ENCODE results near the gene AKR7A2. TPM values are rescaled to one million over a fixed set of nuclear protein-coding genes. Genes with fewer than 3 reads are reported as not detected.
"Not testable (repeated sequence)": the region's sequence is repeated elsewhere in the genome, so short reads cannot be mapped to it uniquely, and the experiment has no call there.

The AKR7A2 gene
- total and polyA plus RNA-seq, 9 of the 15 experiments (the other 6 are each of a cell fraction or from before 2014, with no cell fraction given), result 2.0 to 78.4 (median 49.4) TPM

DNA sequence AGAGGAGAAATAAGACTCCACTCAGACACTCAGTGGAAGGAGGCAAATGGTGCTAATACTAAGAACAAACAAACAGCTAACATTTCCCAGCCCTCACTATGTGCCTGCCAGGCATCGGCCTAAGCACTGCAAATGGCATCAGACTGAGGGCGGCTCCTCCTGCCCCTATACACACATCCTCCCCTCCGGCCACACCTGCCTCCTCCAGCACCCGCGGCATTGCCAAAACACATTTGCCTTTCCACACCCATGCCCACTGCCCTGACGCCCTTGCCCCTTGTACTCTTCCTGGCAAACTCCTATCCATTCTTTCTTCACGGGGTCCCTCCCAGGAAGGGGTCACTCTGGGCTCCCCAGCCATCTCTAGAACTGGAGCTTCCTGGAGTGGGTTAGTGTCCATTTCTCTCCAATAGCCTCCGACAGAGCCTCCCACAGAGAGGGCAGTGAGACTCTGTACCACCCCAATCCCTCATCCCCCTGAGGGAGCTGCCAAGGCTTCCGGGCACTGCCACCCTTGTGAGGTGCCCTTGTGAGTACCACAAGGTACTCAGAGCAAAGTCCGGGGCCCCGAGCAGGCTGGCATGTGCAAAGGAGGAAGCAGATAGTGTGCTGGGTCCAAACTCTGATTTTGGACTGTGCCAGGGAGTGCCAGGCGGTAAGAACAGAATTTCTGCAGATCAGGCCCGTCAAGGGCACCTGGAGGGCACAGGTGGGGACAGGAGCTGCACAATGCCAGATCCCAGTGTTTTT is 24.3 kb downstream of the AKR7A2 start (continued):
- TF ChIP-seq BRCA1 (IDR thresholded peaks at IDR 0.05) (no peak), BRCA1 (CRISPR knock-in tag; IDR thresholded peaks at IDR 0.05) (no peak), ADNP (tag; IDR thresholded peaks at IDR 0.05) (no peak), SIX5 (IDR thresholded peaks at IDR 0.05; ENCODE audit: borderline replicate concordance in 1 of 2, insufficient read depth in 1 of 2, low read depth in 1 of 2, low read length in 2 of 2) (no peak), MCM3 (IDR thresholded peaks at IDR 0.05) (no peak)
- TF ChIP-seq, protein P1, sequence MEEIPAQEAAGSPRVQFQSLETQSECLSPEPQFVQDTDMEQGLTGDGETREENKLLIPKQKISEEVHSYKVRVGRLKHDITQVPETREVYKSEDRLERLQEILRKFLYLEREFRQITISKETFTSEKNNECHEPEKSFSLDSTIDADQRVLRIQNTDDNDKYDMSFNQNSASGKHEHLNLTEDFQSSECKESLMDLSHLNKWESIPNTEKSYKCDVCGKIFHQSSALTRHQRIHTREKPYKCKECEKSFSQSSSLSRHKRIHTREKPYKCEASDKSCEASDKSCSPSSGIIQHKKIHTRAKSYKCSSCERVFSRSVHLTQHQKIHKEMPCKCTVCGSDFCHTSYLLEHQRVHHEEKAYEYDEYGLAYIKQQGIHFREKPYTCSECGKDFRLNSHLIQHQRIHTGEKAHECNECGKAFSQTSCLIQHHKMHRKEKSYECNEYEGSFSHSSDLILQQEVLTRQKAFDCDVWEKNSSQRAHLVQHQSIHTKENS (CRISPR knock-in tag; IDR thresholded peaks at IDR 0.05), result no peak

DNA sequence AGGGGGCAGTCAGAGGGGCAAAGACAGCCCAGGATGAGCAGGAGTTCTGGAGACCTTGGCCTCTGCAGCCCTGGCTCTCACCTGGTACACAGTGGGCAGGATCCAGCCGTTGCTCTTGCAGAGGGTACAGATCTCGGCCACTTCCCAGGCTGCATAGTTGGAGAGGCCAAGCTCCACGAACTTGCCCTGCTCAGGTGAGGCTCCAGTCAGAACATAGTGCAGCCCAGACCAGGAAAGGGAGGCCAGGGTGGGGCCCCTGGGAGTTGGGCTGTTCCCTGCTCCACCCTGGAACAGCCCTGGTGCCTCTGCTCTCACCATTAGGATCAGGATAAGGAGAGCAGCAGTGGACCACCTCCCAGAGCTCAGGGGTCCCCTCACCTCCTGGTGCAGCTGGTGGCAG is 26.1 kb downstream of the AKR7A2 start:
- H3K27ac ChIP-seq (ENCODE audit: extremely low read depth, low read depth, low read length); H3K4me3 ChIP-seq; H3K9me1 ChIP-seq (ENCODE audit: control insufficient read depth, insufficient read depth, low read length); H3K9me3 ChIP-seq (replicated peaks; ENCODE audit: control insufficient read depth, insufficient read depth, low read depth, low read length); H3K4me2 ChIP-seq (ENCODE audit: insufficient read depth, low read length); DNase-seq (ENCODE audit: extremely low read depth in 1 of 4, low spot score in 3 of 4); in situ Hi-C loops (cut with MboI); BruUV-seq (replicated peaks); FAIRE-seq; H4K20me1 ChIP-seq (replicated peaks; ENCODE audit: control insufficient read depth, insufficient read depth, low read length); H3K4me1 ChIP-seq (replicated peaks in 1 of 2; ENCODE audit: control insufficient read depth in 2 of 2, insufficient read depth in 2 of 2, low read length in 2 of 2); H3K36me3 ChIP-seq (ENCODE audit: control insufficient read depth, insufficient read depth, low read length); ATAC-seq; H3K79me2 ChIP-seq (ENCODE audit: control insufficient read depth, insufficient read depth, low read length); H2AFZ ChIP-seq (ENCODE audit: low read depth, low read length); POLR2A ChIA-PET; H3K27me3 ChIP-seq (ENCODE audit: control insufficient read depth in 2 of 2, insufficient read depth in 2 of 2, low read length in 2 of 2); H3K9ac ChIP-seq (ENCODE audit: insufficient read depth in 1 of 2, low read depth in 2 of 2, low read length in 2 of 2); intact Hi-C loops (cut with micrococcal nuclease); CTCF ChIA-PET (ENCODE audit: low intra/inter-chr PET ratio): not testable (repeated sequence)
- WGBS (ENCODE audit: insufficient coverage, low coverage, missing lambda C conversion rate), result 38% methylated on average over 3 of the region's 3 CpGs

DNA sequence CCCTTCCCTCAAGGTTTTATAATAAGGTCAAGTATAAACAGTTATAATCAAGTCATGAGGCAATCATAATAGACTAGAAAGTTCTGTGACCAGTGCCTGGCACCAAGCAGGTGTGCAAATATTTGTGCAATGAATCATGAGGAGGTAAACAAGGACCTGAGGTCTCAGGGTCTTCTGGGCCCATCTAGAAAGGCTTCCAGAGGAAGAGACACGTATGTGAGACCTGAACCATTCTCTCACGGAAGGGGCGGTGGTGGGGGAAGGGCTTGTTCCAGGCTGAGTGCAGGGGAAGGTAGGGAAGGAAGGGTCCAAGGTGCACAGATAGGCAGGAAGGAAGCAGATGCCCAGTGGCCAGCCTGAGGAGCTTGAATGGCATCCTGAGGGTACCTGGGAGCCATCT is 26.6 kb downstream of the AKR7A2 start:
- DNase-seq (ENCODE audit: extremely low read depth in 1 of 4, low spot score in 3 of 4); POLR2A ChIA-PET; H3K4me2 ChIP-seq (ENCODE audit: insufficient read depth, low read length); H3K9me3 ChIP-seq (replicated peaks; ENCODE audit: control insufficient read depth, insufficient read depth, low read depth, low read length); CTCF ChIA-PET (ENCODE audit: low intra/inter-chr PET ratio); H3K36me3 ChIP-seq (ENCODE audit: control insufficient read depth, insufficient read depth, low read length); H3K9me1 ChIP-seq (ENCODE audit: control insufficient read depth, insufficient read depth, low read length); H3K27me3 ChIP-seq (ENCODE audit: control insufficient read depth in 2 of 2, insufficient read depth in 2 of 2, low read length in 2 of 2); H2AFZ ChIP-seq (ENCODE audit: low read depth, low read length); H3K27ac ChIP-seq (ENCODE audit: extremely low read depth, low read depth, low read length); intact Hi-C loops (cut with micrococcal nuclease); BruUV-seq (replicated peaks); in situ Hi-C loops (cut with MboI); H3K4me3 ChIP-seq; ATAC-seq; H4K20me1 ChIP-seq (replicated peaks; ENCODE audit: control insufficient read depth, insufficient read depth, low read length); H3K4me1 ChIP-seq (replicated peaks in 1 of 2; ENCODE audit: control insufficient read depth in 2 of 2, insufficient read depth in 2 of 2, low read length in 2 of 2); H3K9ac ChIP-seq (ENCODE audit: insufficient read depth in 1 of 2, low read depth in 2 of 2, low read length in 2 of 2); H3K79me2 ChIP-seq (ENCODE audit: control insufficient read depth, insufficient read depth, low read length): not testable (repeated sequence)
- FAIRE-seq, result peak; percentile 73
- WGBS (ENCODE audit: insufficient coverage, low coverage, missing lambda C conversion rate), result no CpG with 5 or more reads among the region's 3 CpGs

Measured in K562 (cell line).